Measurements from ENCODE around the gene B4GALT1.

GRCh38 chr9:33180526-33181184, 13.5 kb upstream of the B4GALT1 start:
- TF ChIP-seq CTCF (IDR thresholded peaks at IDR 0.05), result no peak
- no peak for TF ChIP-seq POLR2A (IDR thresholded peaks at IDR 0.05)
- TF ChIP-seq EP300 (IDR thresholded peaks at IDR 0.05), result no peak
